Stomach (tissue), 9 donors: ENCODE measurements around the gene ABRACL. TPM values are rescaled to one million over a fixed set of nuclear protein-coding genes. Genes with fewer than 3 reads are reported as not detected.
A peak's percentile ranks its signal among the peaks of the same experiment; 100 is the strongest.
"Not testable (repeated sequence)": the region's sequence is repeated elsewhere in the genome, so short reads cannot be mapped to it uniquely, and the experiment has no call there.

Experiments
- DNase-seq, 2 donors: peaks; one replicate each; pipeline versions ENCODE4 v3.0.0 to v3.0.0-alpha.2; 2013 to 2019
- H3K27ac ChIP-seq, 5 donors: fragments of 200-600 bp in 4 of 5; sonication (generic) in 4 of 5; one replicate each; pipeline ENCODE4 v1.5.1; 2013 to 2019; ENCODE audit warnings: mild to moderate bottlenecking in 1 of 5, moderate library complexity in 1 of 5
- H3K27me3 ChIP-seq, 3 donors: fragments of 200-600 bp; sonication (generic); one replicate each; pipeline ENCODE4 v1.5.1; 2017 to 2019; ENCODE audit warnings: mixed run types in 1 of 3
- H3K36me3 ChIP-seq, 4 donors: fragments of 200-600 bp; sonication (generic); 1 replicate in 3 of 4; 2 replicates in 1 of 4; pipeline ENCODE4 v1.5.1; 2016 to 2019
- H3K4me1 ChIP-seq, 4 donors: fragments of 200-600 bp; sonication (generic); one replicate each; pipeline ENCODE4 v1.5.1; 2016 to 2019
- H3K4me3 ChIP-seq, 4 donors: fragments of 200-600 bp; sonication (generic) in 3 of 4; one replicate each; pipeline ENCODE4 v1.5.1; 2016 to 2019; ENCODE audit warnings: mild to moderate bottlenecking in 1 of 4
- H3K9me3 ChIP-seq, 4 donors: fragments of 200-600 bp; sonication (generic); one replicate each; pipeline ENCODE4 v1.5.1; 2016 to 2019
- EP300 ChIP-seq: sonication (generic); formaldehyde crosslinking; IDR thresholded peaks from one replicate; pipeline ENCODE4 v1.6.1; 2017; ENCODE audit warnings: antibody characterized with exemption
- POLR2A ChIP-seq, 4 donors: fragments of 450-650 bp; IDR thresholded peaks; one replicate each; pipeline ENCODE4 v1.6.1; 2016; ENCODE audit warnings: antibody characterized with exemption in 4 of 4, control low read depth in 2 of 4, mild to moderate bottlenecking in 1 of 4, moderate library complexity in 1 of 4
- POLR2AphosphoS5 ChIP-seq, 3 donors: sonication (generic); formaldehyde crosslinking; IDR thresholded peaks; one replicate each; pipeline ENCODE4 v1.6.1; 2016; ENCODE audit warnings: antibody characterized with exemption in 3 of 3
- WGBS, 5 donors: extraction: QIAGEN DNeasy Blood & Tissue Kit in 3 of 5; methylation state at CpG; one replicate each; pipeline versions ENCODE4 v1.1.5 to v1.1.7; 2013 to 2018; 5-methylcytosine and 5-hydroxymethylcytosine counted together
- intact Hi-C: fragments of 100-400 bp; cut with DNase I; formaldehyde crosslinking; loops from one replicate; pipeline ENCODE4 v1.15.1; 2023; ENCODE audit warnings: low total_unique reads
- polyA plus RNA-seq, 3 donors: library from polyadenylated mRNA; stranded (reverse); fragments of 200-250 nt; gene quantifications; one replicate each; pipeline ENCODE4 v1.2.3, GENCODE V29; 2013
- total RNA-seq, 5 donors: library from RNA; depleted of rRNA; stranded (reverse); fragments of >200 nt; gene quantifications; one replicate each; pipeline versions ENCODE4 v1.1.0 to v1.2.3, GENCODE V29; 2014 to 2016
- TF ChIP-seq, protein P1 (sequence below), 7 experiments: fragments of 450-650 bp in 4 of 7; fragments of 200-600 bp in 3 of 7; sonication (generic) in 3 of 7; IDR thresholded peaks; one replicate each; pipeline ENCODE4 v1.5.1; 2016 to 2019; ENCODE audit warnings: antibody characterized with exemption in 7 of 7, control low read depth in 2 of 7, mild to moderate bottlenecking in 1 of 7
- donor health status: healthy with polysubstance abuse.
- donor health status: Bipolar disorder and iron deficiency.
- donor health status: healthy.

Gene ABRACL
- total and polyA plus RNA-seq, 8 donors, result 16.2 to 99.9 (median 40.7) TPM; not detected in 2

DNA sequence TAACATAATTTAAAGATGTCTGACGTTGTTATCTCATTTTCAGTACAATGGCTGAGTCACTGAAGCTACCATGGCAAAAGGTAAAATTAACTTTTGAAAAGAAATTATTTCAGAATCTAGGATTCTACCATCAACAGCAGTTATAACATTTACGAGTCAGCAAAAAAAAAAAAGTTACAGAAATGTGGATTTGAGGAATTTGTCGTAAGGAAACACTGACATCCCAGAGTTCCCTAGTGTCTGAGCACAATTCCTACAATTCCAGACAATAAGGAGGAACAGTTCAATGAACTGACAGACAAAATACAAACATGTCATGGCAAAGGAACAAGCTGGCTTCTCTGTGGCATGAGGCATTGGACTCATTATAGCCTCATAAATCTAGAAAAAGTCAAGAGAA lies 19.1 kb downstream of the ABRACL start:
- Histone ChIP-seq H3K4me1 (no peaks in the 10 kb centered on the region), H3K27ac (no peak overlapping the region), H3K36me3 (peaks cover 0 to 14% (median 7%) of the 10 kb centered on the region in 4 donors), H3K4me3 (no peak overlapping the region), H3K9me3 (no peaks in the 10 kb centered on the region), H3K27me3 (no peaks in the 10 kb centered on the region)
- TF ChIP-seq POLR2AphosphoS5 (IDR thresholded peaks at IDR 0.05), result no peak
- TF ChIP-seq, protein P1, sequence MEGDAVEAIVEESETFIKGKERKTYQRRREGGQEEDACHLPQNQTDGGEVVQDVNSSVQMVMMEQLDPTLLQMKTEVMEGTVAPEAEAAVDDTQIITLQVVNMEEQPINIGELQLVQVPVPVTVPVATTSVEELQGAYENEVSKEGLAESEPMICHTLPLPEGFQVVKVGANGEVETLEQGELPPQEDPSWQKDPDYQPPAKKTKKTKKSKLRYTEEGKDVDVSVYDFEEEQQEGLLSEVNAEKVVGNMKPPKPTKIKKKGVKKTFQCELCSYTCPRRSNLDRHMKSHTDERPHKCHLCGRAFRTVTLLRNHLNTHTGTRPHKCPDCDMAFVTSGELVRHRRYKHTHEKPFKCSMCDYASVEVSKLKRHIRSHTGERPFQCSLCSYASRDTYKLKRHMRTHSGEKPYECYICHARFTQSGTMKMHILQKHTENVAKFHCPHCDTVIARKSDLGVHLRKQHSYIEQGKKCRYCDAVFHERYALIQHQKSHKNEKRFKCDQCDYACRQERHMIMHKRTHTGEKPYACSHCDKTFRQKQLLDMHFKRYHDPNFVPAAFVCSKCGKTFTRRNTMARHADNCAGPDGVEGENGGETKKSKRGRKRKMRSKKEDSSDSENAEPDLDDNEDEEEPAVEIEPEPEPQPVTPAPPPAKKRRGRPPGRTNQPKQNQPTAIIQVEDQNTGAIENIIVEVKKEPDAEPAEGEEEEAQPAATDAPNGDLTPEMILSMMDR (IDR thresholded peaks at IDR 0.05), result no peak
- TF ChIP-seq EP300, result no peak
- TF ChIP-seq POLR2A (IDR thresholded peaks at IDR 0.05), result no peak
- no peak for DNase-seq
- intact Hi-C loops, result no loop called here
- 85 to 94% (median 89%) methylated on average over 3 of the region's 3 CpGs for WGBS, 5 donors

DNA sequence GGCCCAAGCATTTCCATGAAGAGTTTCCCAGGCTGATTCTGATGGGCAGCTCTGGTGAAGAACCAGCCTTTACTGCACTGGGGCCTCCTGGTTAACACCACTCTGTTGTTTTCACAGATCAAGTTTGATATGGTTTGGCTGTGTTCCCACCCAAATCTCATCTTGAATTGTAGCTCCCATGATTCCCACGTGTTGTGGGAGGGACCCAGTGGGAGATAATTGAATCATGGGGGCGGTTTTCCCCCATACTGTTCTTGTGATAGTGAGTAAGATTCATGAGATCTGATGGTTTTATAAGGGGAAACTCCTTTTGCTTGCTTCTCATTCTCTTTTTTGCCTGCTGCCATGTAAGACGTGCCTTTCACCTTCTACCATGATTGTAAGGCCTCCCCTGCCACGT lies 20.4 kb downstream of the ABRACL start:
- H3K9me3 ChIP-seq, H3K27me3 ChIP-seq, intact Hi-C loops, H3K36me3 ChIP-seq, H3K4me3 ChIP-seq, H3K27ac ChIP-seq, H3K4me1 ChIP-seq, DNase-seq: not testable (repeated sequence)
- WGBS, 5 donors, result 63 to 72% (median 68%) methylated on average over 4 of the region's 4 CpGs

- H3K27me3 ChIP-seq, intact Hi-C loops, H3K4me1 ChIP-seq, H3K36me3 ChIP-seq, DNase-seq, H3K4me3 ChIP-seq, H3K9me3 ChIP-seq, H3K27ac ChIP-seq: not testable (repeated sequence)
- WGBS, 5 donors, result 82 to 88% (median 87%) methylated on average over 5 of the region's 5 CpGs
Measured at GRCh38 chr6:139050131-139050769, 21.7 kb downstream of the ABRACL start.

GRCh38 chr6:139050770-139051313 lies 22.3 kb downstream of the ABRACL start:
- DNase-seq, result no peak
- H3K4me3 ChIP-seq, result no peak overlapping the region
- no peak for TF ChIP-seq EP300
- TF ChIP-seq, protein P1 (IDR thresholded peaks at IDR 0.05), result peak in 1 of 7 experiments; percentile 15
- H3K4me1 ChIP-seq, result no peaks in the 10 kb centered on the region
- H3K27me3 ChIP-seq, result no peaks in the 10 kb centered on the region
- H3K36me3 ChIP-seq, result no peaks in the 10 kb centered on the region
- WGBS, 5 donors, result 68 to 76% (median 71%) methylated on average over 5 of the region's 5 CpGs
- H3K9me3 ChIP-seq, result no peaks in the 10 kb centered on the region
- no peak overlapping the region for H3K27ac ChIP-seq
- intact Hi-C loops, result no loop called here

DNA sequence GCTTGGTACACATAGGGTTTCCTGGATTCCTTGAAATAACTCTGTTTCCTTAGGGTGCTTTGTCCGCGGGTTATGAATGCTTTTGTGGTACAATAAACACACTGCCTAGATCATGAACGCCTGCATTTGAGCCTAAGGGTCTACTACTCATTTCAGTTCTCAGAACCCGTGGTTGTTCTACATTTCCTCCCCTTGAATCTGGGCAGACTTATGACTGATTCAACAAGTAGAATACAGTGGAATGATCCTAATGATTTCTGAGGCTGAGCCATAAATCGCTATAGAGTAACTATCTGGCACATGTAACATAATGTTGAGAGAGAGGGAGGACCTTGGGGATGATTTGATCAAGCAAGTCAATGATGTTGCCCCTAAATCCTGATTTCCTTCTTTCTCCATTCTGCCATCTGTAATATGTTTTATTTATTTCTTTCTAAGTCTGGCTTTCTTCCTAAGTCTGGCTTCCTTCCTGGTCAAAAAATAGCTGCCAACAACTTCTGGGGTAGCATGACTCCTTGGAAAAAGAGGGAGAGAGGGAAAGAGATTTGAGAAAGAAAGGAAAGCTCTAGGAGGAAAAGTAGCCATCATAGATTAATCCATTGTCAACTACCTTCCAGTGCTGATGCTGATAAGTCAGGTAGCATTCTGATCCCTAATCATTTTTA lies 23.0 kb downstream of the ABRACL start:
- WGBS, 5 donors, result 81 to 91% (median 87%) methylated on average over 5 of the region's 5 CpGs
- Histone ChIP-seq H3K36me3 (no peaks in the 10 kb centered on the region), H3K27me3 (no peaks in the 10 kb centered on the region), H3K9me3 (no peaks in the 10 kb centered on the region), H3K27ac (no peak overlapping the region), H3K4me1 (no peaks in the 10 kb centered on the region), H3K4me3 (no peak overlapping the region)
- intact Hi-C loops, result no loop called here
- no peak for DNase-seq
- TF ChIP-seq POLR2AphosphoS5 (IDR thresholded peaks at IDR 0.05) (no peak), POLR2A (IDR thresholded peaks at IDR 0.05) (no peak), EP300 (no peak)
- TF ChIP-seq, protein P1 (IDR thresholded peaks at IDR 0.05), result no peak
